NCI-H748 (cell line): ENCODE data around the gene LRRC75B.
A peak's percentile ranks its signal among the peaks of the same experiment; 100 is the strongest.

Source experiments
- DNase-seq: peaks from one replicate; lab custom pipeline; 2025; ENCODE audit not compliant: unreplicated experiment; lab: John Stamatoyannopoulos, UW

The LRRC75B gene

GRCh38 chr22:24587948-24588347 lies 4.9 kb downstream of the LRRC75B start:
- no peak for DNase-seq

GRCh38 chr22:24587251-24587650 lies 5.6 kb downstream of the LRRC75B start:
- no peak for DNase-seq

- no peak for DNase-seq
Observed at GRCh38 chr22:24585927-24586546, 6.8 kb downstream of the LRRC75B start.

- no peak for DNase-seq
Observed at GRCh38 chr22:24585461-24585860, 7.4 kb downstream of the LRRC75B start.

- no peak for DNase-seq
Observed at GRCh38 chr22:24584871-24585411, 7.9 kb downstream of the LRRC75B start.

GRCh38 chr22:24584166-24584790 lies 8.6 kb downstream of the LRRC75B start:
- no peak for DNase-seq

GRCh38 chr22:24583221-24584165 lies 9.4 kb downstream of the LRRC75B start:
- peak; percentile 36 for DNase-seq

- DNase-seq, result no peak
Observed at GRCh38 chr22:24582056-24582814, 10.6 kb downstream of the LRRC75B start.

- DNase-seq, result no peak
Observed at GRCh38 chr22:24580276-24580675, 12.6 kb downstream of the LRRC75B start.

- no peak for DNase-seq
Observed at GRCh38 chr22:24579258-24579601, 13.6 kb downstream of the LRRC75B start.

- peak; percentile 3 for DNase-seq
Observed at GRCh38 chr22:24578355-24579257, 14.3 kb downstream of the LRRC75B start.

GRCh38 chr22:24576778-24577177 lies 16.1 kb downstream of the LRRC75B start:
- no peak for DNase-seq

- no peak for DNase-seq
Observed at GRCh38 chr22:24571266-24571665, 21.6 kb downstream of the LRRC75B start.

- DNase-seq, result no peak
Observed at GRCh38 chr22:24567668-24568067, 25.2 kb downstream of the LRRC75B start.

GRCh38 chr22:24566899-24567511 lies 25.9 kb downstream of the LRRC75B start:
- no peak for DNase-seq

GRCh38 chr22:24565077-24565476 lies 27.8 kb downstream of the LRRC75B start:
- DNase-seq, result no peak

GRCh38 chr22:24564376-24565058 lies 28.4 kb downstream of the LRRC75B start:
- DNase-seq, result no peak

- DNase-seq, result no peak
Observed at GRCh38 chr22:24563246-24563645, 29.6 kb downstream of the LRRC75B start.

- no peak for DNase-seq
Observed at GRCh38 chr22:24559471-24559870, 33.4 kb downstream of the LRRC75B start.
